Ectodermal cell (in vitro differentiated cells): Measurements from ENCODE around the gene SLC30A2.

Experiments
- H3K27ac ChIP-seq: 2 replicates; pipeline ENCODE4 v1.7.0; 2013; ENCODE audit warnings: mild to moderate bottlenecking, low read depth, low read length; ENCODE audit not compliant: insufficient read depth, poor library complexity, severe bottlenecking
- H3K27me3 ChIP-seq: 2 replicates; pipeline ENCODE4 v1.7.0; 2013; ENCODE audit warnings: mild to moderate bottlenecking, low read length; ENCODE audit not compliant: insufficient read depth, control insufficient read depth, poor library complexity, severe bottlenecking
- H3K36me3 ChIP-seq: one replicate; pipeline ENCODE4 v1.7.0; 2013; ENCODE audit warnings: low read length; ENCODE audit not compliant: control insufficient read depth, insufficient read depth
- H3K4me1 ChIP-seq: one replicate; pipeline ENCODE4 v1.7.0; 2013; ENCODE audit warnings: low read length; ENCODE audit not compliant: control insufficient read depth, insufficient read depth
- H3K4me3 ChIP-seq: 2 replicates; pipeline ENCODE4 v1.7.0; 2013; ENCODE audit warnings: low read depth, low read length, control low read depth; ENCODE audit not compliant: insufficient read depth
- H3K9me3 ChIP-seq: 2 replicates; pipeline ENCODE4 v1.7.0; 2013; ENCODE audit warnings: mild to moderate bottlenecking, low read length, moderate library complexity; ENCODE audit not compliant: control insufficient read depth
- WGBS, 2 experiments: methylation state at CpG; one replicate each; pipeline ENCODE4 v1.1.7; 2013; ENCODE audit warnings: missing lambda C conversion rate in 2 of 2; 5-methylcytosine and 5-hydroxymethylcytosine counted together

The SLC30A2 gene

DNA sequence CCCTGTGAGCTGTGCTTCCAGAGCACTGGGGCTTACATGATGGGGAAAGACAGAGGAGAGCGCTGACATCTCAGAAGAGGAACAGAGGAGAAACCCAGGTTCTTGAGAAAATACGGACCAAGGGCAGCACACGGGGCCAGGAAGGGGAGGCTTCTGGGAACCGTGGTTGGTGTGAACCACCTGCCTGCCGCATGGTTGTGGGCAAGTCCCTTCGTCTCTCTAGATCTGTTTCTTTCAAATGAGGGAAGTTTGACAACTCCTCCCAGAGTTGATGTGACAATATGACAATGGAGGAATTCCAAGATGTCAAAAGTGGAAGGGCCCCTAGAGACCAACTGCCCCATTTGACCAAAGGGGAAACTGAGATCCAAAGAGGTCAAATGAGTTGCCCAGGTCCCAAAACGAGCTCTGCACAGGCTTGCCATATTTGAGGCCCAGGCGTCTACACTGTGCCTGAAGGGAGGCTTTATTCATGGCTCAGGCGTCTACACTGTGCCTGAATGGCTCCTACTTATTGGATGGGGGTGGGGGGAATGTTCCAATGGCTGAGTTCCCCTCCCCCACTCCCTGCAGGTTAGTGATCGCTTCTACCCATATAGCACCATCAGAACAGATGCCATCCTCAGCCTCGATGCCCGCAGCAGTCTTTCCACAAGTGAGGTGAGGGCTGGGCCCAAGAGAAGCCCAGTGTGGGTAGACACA is 13.1 kb downstream of the SLC30A2 start:
- Histone ChIP-seq H3K4me3 (no peak overlapping the region), H3K27me3 (peaks cover 35% of the 10 kb centered on the region), H3K36me3 (no peaks in the 10 kb centered on the region), H3K4me1 (peaks cover 11% of the 10 kb centered on the region), H3K27ac (no peak overlapping the region), H3K9me3 (no peaks in the 10 kb centered on the region)
- WGBS, 2 experiments: 89% methylated on average over 12 of the region's 12 CpGs

DNA sequence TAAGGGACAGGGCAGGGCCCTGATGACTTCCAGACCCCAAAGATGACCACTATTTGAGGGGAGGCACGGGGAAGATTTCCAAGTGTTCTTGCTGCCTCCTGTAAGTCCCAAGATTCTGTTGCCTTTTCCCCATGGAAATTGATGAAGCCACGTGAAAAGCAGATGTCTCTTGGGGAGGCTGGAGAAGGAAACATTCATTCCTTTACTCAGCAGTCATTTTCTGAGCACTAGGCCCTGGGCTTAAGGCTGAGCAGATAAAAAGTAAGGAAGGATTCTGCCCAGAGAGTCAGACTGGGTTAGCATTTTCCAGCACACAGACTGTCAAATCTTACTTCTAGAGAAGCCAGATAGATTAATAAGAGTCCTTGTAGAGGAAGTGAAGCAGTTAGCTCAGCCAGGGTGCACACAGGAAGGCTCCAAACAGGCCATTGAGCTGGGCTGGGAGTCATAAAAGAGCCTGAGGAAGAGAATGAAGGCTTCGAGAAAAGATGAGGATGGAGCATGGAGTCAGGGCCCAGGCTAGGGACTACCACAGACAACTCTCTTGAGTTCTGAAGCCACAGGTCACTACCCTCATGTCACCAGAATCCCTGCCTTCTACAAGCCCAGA is 14.2 kb downstream of the SLC30A2 start:
- peaks cover 11% of the 10 kb centered on the region for H3K4me1 ChIP-seq
- 79 to 80% methylated on average over 3 of the region's 3 CpGs for WGBS, 2 experiments
- no peak overlapping the region for H3K27ac ChIP-seq
- peaks cover 26% of the 10 kb centered on the region for H3K27me3 ChIP-seq
- no peaks in the 10 kb centered on the region for H3K36me3 ChIP-seq
- no peak overlapping the region for H3K4me3 ChIP-seq
- H3K9me3 ChIP-seq: no peaks in the 10 kb centered on the region

DNA sequence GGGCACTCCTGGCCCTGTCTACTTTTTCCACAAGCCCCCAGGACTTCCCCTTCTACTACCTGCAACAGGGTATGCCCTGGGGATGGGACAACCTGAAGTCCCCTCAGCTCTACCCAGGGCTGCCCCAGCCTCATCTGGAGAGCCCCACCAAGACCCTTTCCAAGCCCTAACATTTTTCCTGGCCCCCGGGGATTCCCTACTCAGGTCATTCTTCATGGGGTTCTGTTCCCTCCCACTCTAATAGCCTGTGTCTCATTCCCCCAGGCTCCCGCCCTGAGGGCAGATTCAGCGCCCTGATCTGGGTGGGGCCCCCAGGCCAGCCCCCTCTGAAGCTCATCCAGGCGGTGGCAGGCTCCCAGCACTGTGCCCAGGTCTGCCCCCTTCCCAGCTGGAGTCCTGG is 14.7 kb downstream of the SLC30A2 start:
- no peak overlapping the region for H3K27ac ChIP-seq
- no peak overlapping the region for H3K4me3 ChIP-seq
- peaks cover 9% of the 10 kb centered on the region for H3K4me1 ChIP-seq
- peaks cover 21% of the 10 kb centered on the region for H3K27me3 ChIP-seq
- 82 to 86% methylated on average over 4 of the region's 4 CpGs for WGBS, 2 experiments
- H3K9me3 ChIP-seq: no peaks in the 10 kb centered on the region
- H3K36me3 ChIP-seq: no peaks in the 10 kb centered on the region

DNA sequence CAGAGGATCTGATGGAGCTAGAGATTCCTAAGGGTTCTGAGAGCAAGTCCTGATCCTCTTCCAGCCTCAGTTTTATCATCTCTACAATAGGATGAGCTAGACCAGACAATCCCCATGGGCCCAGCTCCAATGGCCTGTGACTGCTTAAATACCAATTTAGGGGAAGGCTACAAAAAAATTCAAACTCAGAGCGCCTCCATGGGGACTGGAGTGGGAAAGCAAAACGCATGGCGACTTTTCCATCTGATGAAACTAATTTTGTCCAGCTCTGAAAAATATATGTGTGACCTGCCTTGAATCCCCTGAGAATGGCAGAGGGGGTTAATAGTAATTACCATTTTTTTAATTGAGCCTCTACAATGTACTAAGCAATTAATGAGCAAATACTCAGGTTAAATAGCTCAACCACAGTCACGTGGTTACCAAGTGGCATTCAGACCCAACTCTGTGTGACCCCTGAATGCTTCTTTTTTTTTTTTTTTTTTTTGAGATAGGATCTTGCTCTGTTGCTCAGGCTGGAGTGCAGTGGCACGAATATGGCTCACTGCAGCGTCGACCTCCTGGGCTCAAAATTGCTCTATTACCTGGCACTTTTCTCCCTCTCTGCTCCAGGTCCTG is 15.9 kb downstream of the SLC30A2 start:
- Histone ChIP-seq H3K27me3 (peaks cover 16% of the 10 kb centered on the region), H3K9me3 (no peaks in the 10 kb centered on the region), H3K36me3 (no peaks in the 10 kb centered on the region), H3K4me3 (no peak overlapping the region), H3K27ac (no peak overlapping the region), H3K4me1 (peaks cover 7% of the 10 kb centered on the region)
- 84 to 86% methylated on average over 7 of the region's 7 CpGs for WGBS, 2 experiments

DNA sequence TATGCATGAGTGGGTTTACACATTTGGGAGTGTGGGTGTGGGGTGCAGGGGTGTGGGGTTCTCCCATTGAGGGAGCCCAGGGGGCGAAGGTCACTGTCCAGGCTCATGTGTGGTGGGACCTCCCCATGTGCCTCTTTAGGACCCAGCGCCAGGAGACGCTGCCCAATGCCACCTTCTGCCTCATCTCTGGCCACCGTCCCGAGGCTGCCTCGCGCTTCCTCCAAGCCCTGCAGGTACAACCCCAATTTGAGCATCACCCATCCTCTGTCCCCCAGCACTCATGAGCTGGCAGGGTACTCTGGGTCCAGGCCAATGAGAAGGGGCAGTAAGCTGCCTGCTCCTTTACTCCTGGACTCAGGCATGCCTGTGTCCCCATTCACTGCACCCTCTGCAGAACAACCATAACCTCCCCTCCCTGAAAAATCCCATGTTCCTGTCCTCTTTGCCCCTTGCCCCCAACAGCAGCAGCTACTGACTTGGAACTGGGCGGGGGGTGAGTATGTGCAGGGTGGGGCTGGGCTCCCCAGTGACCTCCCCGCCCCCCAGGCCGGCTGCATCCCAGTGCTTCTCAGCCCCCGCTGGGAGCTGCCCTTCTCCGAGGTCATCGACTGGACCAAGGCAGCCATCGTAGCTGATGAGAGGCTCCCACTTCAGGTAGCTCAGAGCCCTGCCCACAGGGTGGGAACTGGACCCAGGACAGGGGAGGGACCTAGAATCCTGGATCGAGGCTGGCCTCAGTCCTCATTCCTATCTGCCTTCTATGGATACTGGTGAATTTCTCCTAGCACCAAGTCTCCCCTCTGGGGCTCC is 16.7 kb downstream of the SLC30A2 start:
- Histone ChIP-seq H3K4me3 (no peak overlapping the region), H3K4me1 (peaks cover under 1% of the 10 kb centered on the region), H3K27me3 (peaks cover 9% of the 10 kb centered on the region), H3K36me3 (no peaks in the 10 kb centered on the region), H3K27ac (no peak overlapping the region), H3K9me3 (no peaks in the 10 kb centered on the region)
- 85 to 88% methylated on average over 15 of the region's 15 CpGs for WGBS, 2 experiments

DNA sequence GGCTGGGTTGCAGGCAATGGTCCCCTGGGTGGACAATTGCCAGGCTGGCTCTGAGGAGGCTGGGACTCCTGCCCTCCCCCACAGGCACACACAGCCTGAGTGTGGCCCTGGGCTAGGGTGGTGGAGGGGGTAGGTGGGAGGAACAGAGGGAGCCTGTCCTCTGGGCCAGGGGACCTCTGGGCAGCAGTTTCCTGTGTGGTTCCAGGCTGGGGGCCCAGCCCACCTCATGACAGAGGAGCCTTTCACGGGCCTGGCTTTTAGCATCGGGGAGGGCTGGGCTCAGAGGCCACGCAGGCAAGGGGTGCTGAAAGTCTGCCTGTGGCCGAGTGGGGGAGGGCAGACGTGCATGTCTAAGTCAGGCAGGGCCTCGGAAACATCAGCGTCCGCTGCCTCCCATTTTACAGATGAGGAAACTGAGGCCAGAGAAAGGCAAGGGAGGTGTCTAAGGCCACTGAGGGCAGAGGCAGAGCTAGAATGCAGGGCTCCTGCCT is 17.4 kb downstream of the SLC30A2 start:
- no peaks in the 10 kb centered on the region for H3K36me3 ChIP-seq

DNA sequence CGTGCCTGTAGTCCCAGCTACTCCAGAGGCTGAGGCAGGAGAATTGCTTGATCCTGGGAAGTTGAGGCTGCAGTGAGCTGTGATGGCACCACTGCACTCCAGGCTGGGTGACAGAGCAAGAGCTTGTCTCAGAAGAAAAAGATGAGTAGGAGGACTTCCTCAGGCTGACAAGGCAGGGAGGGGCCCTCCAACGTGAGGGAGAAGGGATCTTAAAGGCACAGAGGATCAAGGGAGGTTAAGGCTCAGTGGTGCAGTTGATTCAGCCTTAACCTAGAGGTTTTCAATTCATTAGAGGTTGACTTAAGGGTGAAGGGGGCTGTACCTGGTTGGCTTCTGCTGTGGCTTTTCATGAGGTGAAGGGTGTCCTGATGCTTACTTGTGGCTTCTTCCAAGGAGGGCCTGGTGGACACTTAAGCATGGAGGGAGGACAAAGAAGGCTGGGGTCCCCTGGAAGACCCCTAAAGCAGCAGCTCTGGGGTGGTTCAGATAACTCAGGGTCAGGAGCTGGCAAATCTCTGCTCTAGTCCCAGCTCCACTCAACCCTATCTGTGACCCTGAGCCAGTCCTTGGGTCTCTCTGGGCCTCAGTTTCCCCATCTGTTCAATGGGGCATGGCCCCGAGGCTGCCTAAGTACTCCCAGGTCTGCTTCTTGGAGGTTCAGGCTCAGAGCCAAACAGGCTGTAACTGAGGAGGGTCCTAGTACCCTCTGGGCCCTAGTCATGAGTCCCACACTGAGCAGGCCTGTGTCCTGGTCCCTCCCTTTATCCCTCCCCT is 18.0 kb downstream of the SLC30A2 start:
- no peak overlapping the region for H3K27ac ChIP-seq
- H3K4me3 ChIP-seq: no peak overlapping the region
- H3K9me3 ChIP-seq: no peaks in the 10 kb centered on the region
- H3K27me3 ChIP-seq: no peaks in the 10 kb centered on the region
- H3K36me3 ChIP-seq: no peaks in the 10 kb centered on the region
- H3K4me1 ChIP-seq: peaks cover 5% of the 10 kb centered on the region
- WGBS, 2 experiments: 54 to 56% methylated on average over 3 of the region's 3 CpGs

More for the DNA sequence above, 17.4 kb downstream of the SLC30A2 start:
- Histone ChIP-seq H3K27ac (no peak overlapping the region), H3K9me3 (no peaks in the 10 kb centered on the region), H3K27me3 (peaks cover 2% of the 10 kb centered on the region), H3K4me3 (no peak overlapping the region), H3K4me1 (no peaks in the 10 kb centered on the region)
- 88 to 89% methylated on average over 8 of the region's 8 CpGs for WGBS, 2 experiments

DNA sequence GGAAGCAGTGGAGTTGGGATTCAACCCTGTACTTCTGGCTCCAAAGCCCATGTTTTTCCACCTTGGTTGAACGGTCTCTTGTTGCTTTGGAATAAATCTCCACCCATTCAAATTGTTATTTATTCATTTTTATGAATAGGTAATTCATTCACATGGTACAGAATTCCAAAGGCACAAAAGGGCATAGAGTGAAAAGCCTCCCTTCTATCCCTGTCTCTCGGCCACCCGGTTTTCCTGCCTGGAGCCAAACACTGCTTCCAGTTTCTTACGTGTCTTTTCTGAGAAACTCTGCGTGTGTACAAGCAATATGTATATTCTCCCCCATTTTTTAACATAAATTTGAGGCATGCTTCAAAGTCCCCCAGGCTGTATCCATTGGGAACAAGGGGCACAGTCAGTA is 20.4 kb downstream of the SLC30A2 start:
- Histone ChIP-seq H3K9me3 (no peaks in the 10 kb centered on the region), H3K27me3 (no peaks in the 10 kb centered on the region), H3K4me1 (peaks cover 13% of the 10 kb centered on the region), H3K36me3 (no peaks in the 10 kb centered on the region), H3K4me3 (no peak overlapping the region), H3K27ac (no peak overlapping the region)
- WGBS, 2 experiments: 89 to 94% methylated on average over 5 of the region's 5 CpGs

DNA sequence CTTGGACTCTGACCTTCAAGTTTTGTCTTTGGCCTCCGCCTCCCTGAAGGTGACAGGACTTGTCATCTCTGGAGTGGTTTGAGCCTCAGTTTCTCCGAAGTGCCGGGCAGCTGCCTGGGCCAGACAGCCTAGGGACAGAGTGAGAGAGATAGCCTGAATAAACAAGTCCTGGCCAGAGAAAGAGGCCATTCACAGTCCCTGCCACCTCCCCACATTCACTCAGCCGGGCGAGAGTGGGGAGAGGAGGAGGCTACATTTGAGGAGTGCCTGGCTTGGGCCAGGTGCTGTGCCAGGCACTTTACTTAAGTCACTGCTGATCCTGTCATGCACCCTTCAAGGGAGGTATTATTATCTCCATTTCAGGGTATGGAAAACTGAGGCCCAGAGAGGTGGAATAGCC is 20.9 kb downstream of the SLC30A2 start:
- peaks cover 13% of the 10 kb centered on the region for H3K4me1 ChIP-seq
- H3K4me3 ChIP-seq: no peak overlapping the region
- H3K9me3 ChIP-seq: no peaks in the 10 kb centered on the region
- H3K27me3 ChIP-seq: no peaks in the 10 kb centered on the region
- H3K36me3 ChIP-seq: no peaks in the 10 kb centered on the region
- WGBS, 2 experiments: 95 to 97% methylated on average over 5 of the region's 5 CpGs
- no peak overlapping the region for H3K27ac ChIP-seq
